Bronchial epithelial cell (primary cell): ENCODE results near the gene PRAMEF13. TPM values are rescaled to one million over a fixed set of nuclear protein-coding genes. Genes with fewer than 3 reads are reported as not detected.
"Not testable (repeated sequence)": the region's sequence is repeated elsewhere in the genome, so short reads cannot be mapped to it uniquely, and the experiment has no call there.

Experiments used
- DNase-seq: peaks from one replicate; pipeline ENCODE4 v3.0.0-alpha.2; 2010; ENCODE audit warnings: low read depth
- FAIRE-seq: peaks from 2 replicates; lab custom pipeline; 2011; peaks lifted over from hg19 to GRCh38; lab: Jason Lieb, UNC
- H3K27me3 ChIP-seq: 2 replicates; pipeline ENCODE4 v1.5.1; 2011; ENCODE audit warnings: low read length; ENCODE audit not compliant: control insufficient read depth, insufficient read depth
- H3K36me3 ChIP-seq: 2 replicates; pipeline ENCODE4 v1.5.1; 2011; ENCODE audit warnings: low read length; ENCODE audit not compliant: control insufficient read depth, insufficient read depth
- H3K4me3 ChIP-seq: 2 replicates; pipeline ENCODE4 v1.5.1; 2011; ENCODE audit warnings: mild to moderate bottlenecking, low read depth, low read length, control low read depth
- total RNA-seq: library from RNA; depleted of rRNA; stranded (reverse); fragments of >200 nt; gene quantifications from 2 replicates; pipeline ENCODE4 v1.2.1, GENCODE V29; 2014
- TF ChIP-seq, protein P1 (sequence below): IDR thresholded peaks from 2 replicates; pipeline ENCODE4 v1.5.1; 2011; ENCODE audit warnings: mild to moderate bottlenecking, moderate library complexity, low read length, control low read depth, inconsistent platforms; ENCODE audit not compliant: insufficient read depth, severe bottlenecking

The PRAMEF13 gene
- total RNA-seq, 1 donor from 2014 or later: not detected

DNA sequence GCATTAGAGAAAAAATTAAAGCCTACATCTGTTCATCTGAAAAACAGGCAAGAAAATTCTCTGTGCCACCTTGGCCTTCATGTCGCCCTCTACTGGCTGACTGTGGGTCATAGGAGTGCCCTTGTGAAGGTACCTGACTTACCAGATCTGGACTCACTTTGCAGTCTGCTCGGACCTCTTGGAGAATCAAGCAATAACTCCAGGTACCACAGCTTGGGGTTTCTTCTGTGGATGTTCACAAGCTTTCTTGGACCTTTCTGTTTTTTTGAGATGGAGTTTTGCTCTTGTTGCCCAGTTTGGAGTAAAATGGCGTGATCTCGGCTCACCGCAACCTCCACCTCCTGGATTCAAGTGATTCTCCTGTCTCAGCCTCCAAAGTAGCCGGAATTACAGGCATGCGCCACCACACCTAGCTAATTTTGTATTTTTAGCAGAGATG lies 27.2 kb upstream of the PRAMEF13 start:
- FAIRE-seq (no peak), DNase-seq (no peak)
- H3K4me3 ChIP-seq: no peak overlapping the region
- H3K27me3 ChIP-seq: no peaks in the 10 kb centered on the region
- TF ChIP-seq, protein P1, sequence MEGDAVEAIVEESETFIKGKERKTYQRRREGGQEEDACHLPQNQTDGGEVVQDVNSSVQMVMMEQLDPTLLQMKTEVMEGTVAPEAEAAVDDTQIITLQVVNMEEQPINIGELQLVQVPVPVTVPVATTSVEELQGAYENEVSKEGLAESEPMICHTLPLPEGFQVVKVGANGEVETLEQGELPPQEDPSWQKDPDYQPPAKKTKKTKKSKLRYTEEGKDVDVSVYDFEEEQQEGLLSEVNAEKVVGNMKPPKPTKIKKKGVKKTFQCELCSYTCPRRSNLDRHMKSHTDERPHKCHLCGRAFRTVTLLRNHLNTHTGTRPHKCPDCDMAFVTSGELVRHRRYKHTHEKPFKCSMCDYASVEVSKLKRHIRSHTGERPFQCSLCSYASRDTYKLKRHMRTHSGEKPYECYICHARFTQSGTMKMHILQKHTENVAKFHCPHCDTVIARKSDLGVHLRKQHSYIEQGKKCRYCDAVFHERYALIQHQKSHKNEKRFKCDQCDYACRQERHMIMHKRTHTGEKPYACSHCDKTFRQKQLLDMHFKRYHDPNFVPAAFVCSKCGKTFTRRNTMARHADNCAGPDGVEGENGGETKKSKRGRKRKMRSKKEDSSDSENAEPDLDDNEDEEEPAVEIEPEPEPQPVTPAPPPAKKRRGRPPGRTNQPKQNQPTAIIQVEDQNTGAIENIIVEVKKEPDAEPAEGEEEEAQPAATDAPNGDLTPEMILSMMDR: no peak
- H3K36me3 ChIP-seq: no peaks in the 10 kb centered on the region

- H3K27me3 ChIP-seq, H3K4me3 ChIP-seq, H3K36me3 ChIP-seq, FAIRE-seq, DNase-seq: not testable (repeated sequence)
These were observed 26.3 kb upstream of the PRAMEF13 start for GRCh38 chr1:13227271-13228055.

DNA sequence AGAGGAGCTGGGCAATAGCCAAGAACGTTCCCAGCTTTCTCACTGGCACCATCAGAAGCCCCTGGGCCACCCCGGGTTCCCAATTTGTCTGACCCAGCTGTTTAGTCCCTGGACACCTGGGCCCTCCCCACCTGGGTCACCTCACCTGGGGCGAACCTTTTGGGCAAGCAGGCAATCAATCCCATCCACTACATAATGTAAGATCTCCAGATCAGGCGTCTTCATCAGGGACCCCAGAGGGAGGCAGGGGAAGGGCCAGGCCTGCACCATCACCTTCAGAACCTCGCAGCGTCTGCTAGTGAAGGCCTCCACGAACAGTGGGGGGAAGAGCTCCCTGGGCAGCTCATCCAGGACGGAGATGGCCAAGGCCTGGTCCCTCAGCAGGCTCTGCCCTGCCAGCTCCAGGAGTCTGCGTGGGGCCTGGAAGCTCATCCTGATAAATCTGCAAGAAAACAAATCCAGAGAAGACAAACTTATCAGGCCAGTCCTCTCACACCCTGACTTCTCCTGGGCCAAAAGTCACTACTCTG lies 24.5 kb upstream of the PRAMEF13 start, which contains the start of gene PRAMEF18:
Gene PRAMEF18 (minus strand): TSS at position 480 of the 530 bp plus-strand sequence. CDS start 48 bp downstream, at position 432.
- DNase-seq, FAIRE-seq, H3K4me3 ChIP-seq, H3K36me3 ChIP-seq, H3K27me3 ChIP-seq: not testable (repeated sequence)

DNA sequence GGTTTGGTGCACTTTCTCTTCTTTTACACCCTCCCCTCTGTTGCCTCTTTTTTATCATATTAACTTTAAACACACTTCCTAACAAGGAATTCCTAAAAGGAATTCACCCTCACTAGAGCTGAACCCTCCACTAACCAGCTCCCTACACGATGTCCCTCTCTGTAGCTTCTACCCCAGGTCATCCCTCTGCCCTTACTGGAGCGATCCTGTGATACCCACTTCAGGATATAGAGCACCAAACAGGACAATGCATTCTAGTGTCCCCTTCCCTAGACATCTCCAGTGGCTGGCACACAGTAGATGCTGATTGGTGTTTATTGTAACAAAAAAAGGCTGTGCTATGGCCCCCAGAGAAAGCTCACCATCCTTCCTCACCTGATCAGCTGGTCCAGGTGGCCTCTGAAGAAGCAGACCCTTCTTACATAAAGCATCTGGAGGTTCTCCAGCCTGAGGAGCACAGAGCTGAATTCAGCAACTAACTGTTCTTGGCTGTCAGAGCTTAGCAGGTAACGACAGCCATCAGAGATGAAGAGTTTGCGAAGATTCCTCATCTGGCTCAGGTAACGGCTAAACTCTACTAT lies 23.4 kb upstream of the PRAMEF13 start:
- Histone ChIP-seq H3K4me3 (no peak overlapping the region), H3K27me3 (no peaks in the 10 kb centered on the region), H3K36me3 (no peaks in the 10 kb centered on the region)
- TF ChIP-seq, protein P1: no peak
- DNase-seq (no peak), FAIRE-seq (no peak)

GRCh38 chr1:13222788-13223187 lies 21.6 kb upstream of the PRAMEF13 start:
- H3K27me3 ChIP-seq, FAIRE-seq, H3K36me3 ChIP-seq, DNase-seq, H3K4me3 ChIP-seq: not testable (repeated sequence)

DNA sequence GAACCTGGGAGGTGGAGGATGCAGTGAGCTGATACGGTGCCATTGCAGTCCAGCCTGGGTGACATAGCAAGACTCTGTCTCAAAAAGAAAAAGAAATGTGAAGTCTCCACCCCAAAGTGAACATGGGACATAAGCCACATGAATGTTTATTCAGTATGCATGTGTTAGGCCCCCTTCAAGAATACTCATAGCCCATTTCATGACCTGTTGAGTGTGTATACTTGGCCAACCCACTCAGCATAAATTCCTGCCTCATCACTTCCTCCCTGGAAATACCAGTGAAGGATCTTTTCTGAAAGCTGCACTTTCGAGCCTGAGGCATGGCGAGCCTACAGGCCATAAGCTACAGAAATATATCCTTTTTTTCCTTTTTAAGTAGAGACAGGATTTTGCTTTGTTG lies 18.0 kb upstream of the PRAMEF13 start:
- H3K36me3 ChIP-seq, H3K4me3 ChIP-seq, FAIRE-seq, H3K27me3 ChIP-seq, DNase-seq: not testable (repeated sequence)

GRCh38 chr1:13216619-13217018 lies 15.4 kb upstream of the PRAMEF13 start:
- not testable (repeated sequence) for FAIRE-seq, H3K4me3 ChIP-seq, H3K36me3 ChIP-seq, DNase-seq, H3K27me3 ChIP-seq

- not testable (repeated sequence) for FAIRE-seq, DNase-seq, H3K36me3 ChIP-seq, H3K27me3 ChIP-seq, H3K4me3 ChIP-seq
These were observed 7.5 kb upstream of the PRAMEF13 start for GRCh38 chr1:13208712-13209111.

- DNase-seq, H3K4me3 ChIP-seq, FAIRE-seq, H3K27me3 ChIP-seq, H3K36me3 ChIP-seq: not testable (repeated sequence)
These were observed 29.7 kb downstream of the PRAMEF13 start, which contains the start of gene PRAMEF9 for GRCh38 chr1:13171548-13171947. Gene PRAMEF9 (plus strand): TSS chr1:13171848. CDS start chr1:13175281, 3,433 bp downstream.

- not testable (repeated sequence) for H3K27me3 ChIP-seq, H3K4me3 ChIP-seq, DNase-seq, H3K36me3 ChIP-seq, FAIRE-seq
These were observed 35.7 kb downstream of the PRAMEF13 start, which contains the start of gene HNRNPCL4 for GRCh38 chr1:13165531-13165930. Gene HNRNPCL4 (minus strand): TSS chr1:13165631. CDS start chr1:13165467, 164 bp downstream.

DNA sequence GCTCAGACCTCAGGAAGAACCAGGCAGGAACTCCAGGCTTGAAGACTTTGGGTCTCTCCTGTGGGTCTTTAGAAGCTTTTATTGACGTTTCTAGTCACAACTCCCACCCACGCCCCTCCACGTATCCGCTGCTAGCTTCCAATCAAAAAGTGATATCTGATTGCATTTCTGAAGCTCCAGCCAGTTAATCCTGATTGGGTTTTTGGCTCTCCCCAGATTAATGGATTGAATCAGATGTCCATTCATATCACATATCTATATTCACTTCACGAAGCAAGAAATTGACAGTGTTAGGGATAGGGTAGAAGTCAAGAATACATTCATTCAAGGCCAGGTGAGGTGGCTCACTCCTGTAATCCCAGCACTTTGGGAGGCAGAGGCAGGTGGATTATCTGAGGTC lies 45.3 kb downstream of the PRAMEF13 start, which contains the start of gene PRAMEF26:
Gene PRAMEF26 (minus strand): TSS at position 101 of the 400 bp plus-strand sequence. CDS start 2,914 bp downstream, outside the sequence.
- H3K27me3 ChIP-seq, FAIRE-seq, H3K4me3 ChIP-seq, DNase-seq, H3K36me3 ChIP-seq: not testable (repeated sequence)
